DMS79 treated with DMSO at 0.1 percent for 48 hours (cell line): ENCODE measurements around the gene HNRNPM.
"Not testable (repeated sequence)": the region's sequence is repeated elsewhere in the genome, so short reads cannot be mapped to it uniquely, and the experiment has no call there.

Experiments
- DNase-seq: peaks from one replicate; lab custom pipeline; 2025; lab: John Stamatoyannopoulos, UW

The HNRNPM gene

DNA sequence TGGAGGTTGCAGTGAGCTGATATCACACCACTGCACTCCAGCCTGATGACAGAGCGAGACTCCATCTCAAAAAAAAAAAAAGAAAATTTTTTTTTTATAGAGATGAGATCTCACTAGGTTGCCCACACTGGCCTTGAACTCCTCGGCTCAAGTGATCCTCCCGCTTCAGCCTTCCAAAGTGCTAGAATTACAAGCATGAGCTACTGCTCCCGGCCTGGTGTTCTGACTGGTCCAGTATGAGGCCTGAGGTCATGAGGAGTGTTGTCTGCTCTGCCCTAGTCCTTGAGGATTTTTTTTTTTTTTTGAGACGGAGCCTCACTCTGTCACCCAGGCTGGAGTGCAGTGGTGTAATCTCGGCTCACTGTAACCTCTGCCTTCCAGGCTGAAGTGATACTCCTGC, 19.4 kb upstream of the HNRNPM start:
- not testable (repeated sequence) for DNase-seq

DNA sequence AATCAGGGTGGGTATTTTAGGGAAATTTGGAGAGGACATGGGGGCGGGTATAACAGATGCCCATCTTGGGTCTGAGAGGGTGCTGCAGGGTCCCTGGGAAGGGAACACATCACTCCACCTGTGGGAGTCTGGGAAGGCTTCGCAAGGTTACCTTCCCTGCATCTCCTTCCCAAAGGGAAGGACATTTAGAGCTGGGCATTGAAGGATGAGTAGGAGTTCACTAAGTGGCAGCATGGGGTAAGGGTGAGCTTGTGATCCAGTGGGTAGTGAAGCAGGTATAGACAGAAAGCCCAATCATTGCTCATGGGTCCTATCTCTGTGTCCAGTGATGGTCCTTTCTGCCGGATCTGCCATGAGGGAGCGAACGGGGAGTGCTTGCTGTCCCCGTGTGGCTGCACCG, 18.5 kb upstream of the HNRNPM start:
- no peak for DNase-seq

GRCh38 chr19:8429044-8429443, 15.7 kb upstream of the HNRNPM start:
- DNase-seq = no peak

GRCh38 chr19:8429826-8430225, 14.9 kb upstream of the HNRNPM start:
- no peak for DNase-seq

- no peak for DNase-seq
Measured at GRCh38 chr19:8430650-8431049, 14.1 kb upstream of the HNRNPM start.

GRCh38 chr19:8438236-8438635, 6.5 kb upstream of the HNRNPM start:
- no peak for DNase-seq

GRCh38 chr19:8441725-8442544, 2.8 kb upstream of the HNRNPM start:
- DNase-seq = no peak

DNA sequence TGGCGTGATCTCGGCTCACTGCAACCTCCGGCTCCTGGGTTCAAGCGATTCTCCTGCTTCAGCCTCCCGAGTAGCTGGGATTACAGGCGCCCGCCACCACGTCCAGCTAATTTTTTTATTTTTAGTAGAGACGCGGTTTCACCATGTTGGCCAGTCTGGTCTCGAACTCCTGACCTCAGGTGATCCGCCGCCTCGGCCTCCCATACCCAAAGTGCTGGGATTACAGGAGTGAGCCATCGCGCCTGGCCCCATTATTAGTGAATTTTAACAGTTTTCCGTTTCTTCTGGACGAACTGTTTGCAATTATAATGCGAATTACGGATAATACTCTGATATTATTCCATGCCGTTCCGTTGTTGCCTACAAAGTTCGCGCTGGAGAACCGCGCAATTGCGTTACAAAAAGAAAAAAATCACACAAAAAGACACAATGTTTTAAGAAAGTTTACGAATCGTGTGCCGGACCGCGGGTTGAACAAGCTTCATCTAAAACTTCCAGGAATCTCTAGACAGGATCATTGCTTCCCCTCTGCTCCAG, 567 bp upstream of the HNRNPM start:
- not testable (repeated sequence) for DNase-seq

DNA sequence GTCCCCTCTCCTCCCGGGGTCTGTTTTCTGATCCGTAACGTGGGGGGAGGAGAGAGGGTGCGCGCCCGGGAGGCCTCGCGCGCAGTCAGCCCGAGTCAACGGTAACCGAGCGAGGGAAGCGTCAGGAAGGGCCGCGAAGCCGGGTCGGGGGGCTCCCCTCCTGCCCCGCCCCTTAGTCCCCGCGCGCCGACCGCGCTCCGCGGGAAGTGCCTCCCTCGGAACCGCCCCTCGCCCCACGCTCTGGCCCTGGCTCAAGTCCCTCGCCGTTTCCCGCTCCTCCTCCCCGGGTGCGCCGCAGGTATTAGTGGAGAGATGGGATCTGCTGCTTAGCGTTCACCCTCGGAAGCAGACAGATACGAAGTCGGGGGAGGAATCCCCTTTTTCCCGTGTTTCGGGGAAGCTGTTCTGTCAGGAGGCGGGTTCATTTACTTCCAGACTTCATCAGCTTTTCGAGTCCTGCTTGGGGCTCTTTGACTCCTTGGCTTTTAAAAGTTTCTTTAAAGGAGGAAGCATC, 770 bp downstream of the HNRNPM start:
- DNase-seq = peak; percentile 27

DNA sequence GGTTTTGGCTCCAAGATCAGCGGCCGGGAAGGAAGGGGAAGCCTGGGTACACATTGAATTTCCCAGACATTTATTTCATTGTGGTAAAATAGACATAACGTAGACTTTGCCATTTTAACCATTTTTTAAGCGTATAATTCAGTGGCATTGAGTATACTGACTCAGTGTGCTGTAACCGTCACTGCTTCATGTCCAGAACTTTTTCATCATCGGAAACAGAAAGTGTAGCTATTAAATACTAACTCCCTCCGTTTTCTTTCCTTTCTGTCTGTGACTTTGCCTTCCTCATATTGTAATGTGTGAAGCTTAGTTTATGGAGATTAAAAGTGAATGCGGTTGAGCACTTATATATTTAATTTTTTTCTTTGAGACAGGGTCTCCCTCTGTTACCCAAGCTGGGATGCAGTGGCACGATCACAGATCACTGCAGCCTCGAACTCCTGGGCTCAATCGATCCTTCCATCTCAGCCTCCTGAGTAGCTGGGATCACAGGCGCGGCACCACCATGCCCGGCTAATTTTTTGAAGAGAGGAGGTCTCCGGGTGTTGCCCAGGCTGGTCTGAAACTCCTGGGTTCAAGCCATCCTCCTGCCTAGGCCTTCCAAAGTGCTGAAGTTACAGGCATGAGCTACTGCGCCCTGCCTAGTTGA, 1.4 kb downstream of the HNRNPM start:
- DNase-seq = no peak

DNA sequence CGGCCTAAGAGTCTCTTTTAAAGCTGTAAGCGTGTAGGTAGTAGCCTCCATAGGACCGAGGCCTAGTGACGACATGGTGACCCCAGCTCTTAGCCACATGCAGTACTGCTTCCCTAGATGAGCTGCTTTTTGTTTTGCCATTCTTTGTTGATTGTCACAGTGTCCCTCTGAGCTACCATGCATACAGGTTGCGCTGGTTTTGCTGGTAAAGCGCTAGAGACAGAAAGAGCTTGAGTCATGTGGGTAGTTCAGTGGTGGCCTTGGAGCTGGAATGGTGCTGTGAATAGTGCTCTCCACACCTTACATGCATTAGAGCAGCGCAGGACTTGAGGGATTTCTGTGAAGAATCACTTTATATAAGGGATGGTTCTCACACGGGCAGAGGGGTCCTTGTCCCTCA, 5.1 kb downstream of the HNRNPM start:
- DNase-seq = no peak

GRCh38 chr19:8451377-8451776, 6.6 kb downstream of the HNRNPM start:
- DNase-seq = no peak

DNA sequence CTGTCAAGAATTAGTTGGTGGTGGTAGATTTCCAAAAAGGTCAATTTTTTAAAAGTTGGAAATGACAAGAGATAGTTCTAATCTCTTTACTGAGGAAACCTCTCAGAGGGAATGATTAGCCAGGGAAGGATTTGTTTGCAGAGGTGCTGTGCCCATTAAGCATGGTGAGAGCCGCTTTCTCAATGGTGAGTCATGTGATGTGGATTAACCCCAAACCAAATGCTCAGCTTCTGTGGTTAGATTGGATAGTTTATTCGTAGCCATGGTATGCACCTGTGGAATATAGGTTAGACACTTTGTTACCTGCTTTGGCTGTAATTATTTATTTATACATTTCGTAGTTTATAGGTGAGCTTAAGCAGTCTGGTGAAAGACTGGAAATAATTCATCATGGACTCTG, 7.1 kb downstream of the HNRNPM start:
- DNase-seq = no peak

- no peak for DNase-seq
Measured at GRCh38 chr19:8452446-8453123, 7.8 kb downstream of the HNRNPM start.

- DNase-seq = no peak
Measured at GRCh38 chr19:8453616-8454015, 8.8 kb downstream of the HNRNPM start.

DNA sequence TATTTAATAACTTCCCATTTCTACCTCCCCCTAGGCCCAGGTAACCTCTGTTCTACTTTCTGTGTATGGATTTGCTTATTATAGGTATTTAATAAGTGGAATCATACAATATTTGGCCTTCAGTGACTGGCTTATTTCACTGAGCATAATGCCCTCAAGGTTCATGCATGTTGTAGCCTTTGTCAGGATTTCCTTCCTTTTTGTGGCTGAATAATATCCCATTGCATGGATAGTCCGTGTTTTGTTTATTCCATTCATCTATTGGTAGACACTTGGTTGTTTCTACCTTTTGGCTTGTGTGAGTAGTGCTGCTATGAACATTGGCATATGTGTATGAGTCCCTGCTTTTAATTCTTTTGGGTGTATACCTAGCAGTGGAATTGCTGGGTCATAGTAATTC, 9.4 kb downstream of the HNRNPM start:
- no peak for DNase-seq

- no peak for DNase-seq
Measured at GRCh38 chr19:8455018-8455417, 10.2 kb downstream of the HNRNPM start.

GRCh38 chr19:8456064-8456463, 11.3 kb downstream of the HNRNPM start:
- no peak for DNase-seq

DNA sequence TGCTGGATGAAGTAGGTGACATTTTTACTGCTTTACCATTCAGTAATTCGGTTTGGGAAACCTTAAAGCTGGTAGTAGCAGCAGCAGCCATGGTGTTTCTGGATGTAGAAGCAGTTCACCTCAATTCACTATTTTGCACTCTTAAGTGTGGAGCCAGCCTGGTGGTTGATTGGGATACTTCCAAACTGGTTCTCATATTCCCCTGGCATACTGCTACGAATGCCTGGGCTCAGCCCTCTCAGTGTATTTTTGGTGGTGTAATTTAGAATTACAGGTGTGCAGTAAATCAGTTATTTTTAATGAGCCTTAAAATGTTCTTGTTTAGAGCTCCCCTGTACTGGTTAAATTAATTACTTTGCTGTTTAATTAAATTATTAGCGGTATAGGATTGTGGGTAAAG, 12.4 kb downstream of the HNRNPM start:
- no peak for DNase-seq

GRCh38 chr19:8457827-8458226, 13.1 kb downstream of the HNRNPM start:
- no peak for DNase-seq

GRCh38 chr19:8458380-8458779, 13.6 kb downstream of the HNRNPM start:
- DNase-seq = no peak

DNA sequence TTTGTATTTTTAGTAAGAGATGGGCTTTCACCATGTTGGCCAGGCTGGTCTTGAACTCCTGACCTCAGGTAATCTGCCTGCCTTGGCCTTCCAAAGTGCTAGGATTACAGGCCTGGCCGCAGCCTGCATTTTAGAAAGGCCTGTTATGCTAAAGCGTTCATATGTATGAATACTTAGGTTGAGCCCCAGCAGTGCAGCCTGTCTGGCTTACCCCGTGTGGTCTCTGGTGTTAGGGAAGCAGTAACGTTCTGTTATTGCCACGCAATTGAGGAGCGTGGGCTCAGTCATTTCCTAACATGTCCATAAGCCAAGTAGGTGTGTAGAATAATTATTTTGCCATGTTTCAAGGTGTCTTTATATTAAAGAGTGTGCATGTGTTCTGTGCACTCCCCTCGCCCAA, 14.3 kb downstream of the HNRNPM start:
- DNase-seq = no peak
